ENCODE data around the gene ATG9B.

The ATG9B gene

DNA sequence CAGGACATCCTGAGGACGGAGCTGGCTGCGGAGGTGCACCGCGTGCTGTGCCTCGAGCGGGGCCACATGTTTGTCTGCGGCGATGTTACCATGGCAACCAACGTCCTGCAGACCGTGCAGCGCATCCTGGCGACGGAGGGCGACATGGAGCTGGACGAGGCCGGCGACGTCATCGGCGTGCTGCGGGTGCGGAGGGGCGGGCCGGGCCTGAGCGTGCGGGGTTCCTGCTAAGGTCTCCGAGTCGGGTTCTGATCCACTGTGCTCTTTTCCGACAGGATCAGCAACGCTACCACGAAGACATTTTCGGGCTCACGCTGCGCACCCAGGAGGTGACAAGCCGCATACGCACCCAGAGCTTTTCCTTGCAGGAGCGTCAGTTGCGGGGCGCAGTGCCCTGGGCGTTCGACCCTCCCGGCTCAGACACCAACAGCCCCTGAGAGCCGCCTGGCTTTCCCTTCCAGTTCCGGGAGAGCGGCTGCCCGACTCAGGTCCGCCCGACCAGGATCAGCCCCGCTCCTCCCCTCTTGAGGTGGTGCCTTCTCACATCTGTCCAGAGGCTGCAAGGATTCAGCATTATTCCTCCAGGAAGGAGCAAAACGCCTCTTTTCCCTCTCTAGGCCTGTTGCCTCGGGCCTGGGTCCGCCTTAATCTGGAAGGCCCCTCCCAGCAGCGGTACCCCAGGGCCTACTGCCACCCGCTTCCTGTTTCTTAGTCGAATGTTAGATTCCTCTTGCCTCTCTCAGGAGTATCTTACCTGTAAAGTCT is 10.4 kb downstream of the ATG9B start:
- no peak for DNase-seq
- Histone ChIP-seq H3K4ac (ENCODE audit: low read depth in 1 of 2, low read length in 2 of 2) (no peak overlapping the region), H2BK12ac (ENCODE audit: low read length in 2 of 2) (no peak overlapping the region), H4K91ac (ENCODE audit: low read length) (peak overlapping the region; percentile 44), H3K9ac (ENCODE audit: low read length) (peak overlapping the region; percentile 79), H2AK5ac (ENCODE audit: low read length, severe bottlenecking) (no peak overlapping the region), H2BK5ac (ENCODE audit: low read depth, low read length, poor library complexity, severe bottlenecking) (no peak overlapping the region), H3K4me3 (ENCODE audit: insufficient read depth in 1 of 2, low read depth in 1 of 2, low read length in 2 of 2) (peak overlapping the region in 1 of 2 experiments; percentile 66), H3K4me1 (ENCODE audit: control insufficient read depth, insufficient read depth, low read depth, low read length) (peaks cover 26% of the 10 kb centered on the region), H2BK120ac (ENCODE audit: low read depth, low read length) (no peak overlapping the region), H3K23ac (ENCODE audit: low read length in 2 of 2) (no peak overlapping the region), H3K9me3 (ENCODE audit: control insufficient read depth, low read length) (no peaks in the 10 kb centered on the region), H3K27me3 (ENCODE audit: control insufficient read depth in 1 of 2, insufficient read depth in 1 of 2, low read length in 2 of 2) (peaks cover 47 to 49% of the 10 kb centered on the region in 2 experiments), H2AFZ (ENCODE audit: low read depth, low read length) (no peak overlapping the region), H3K4me2 (ENCODE audit: low read length, poor library complexity, severe bottlenecking) (no peak overlapping the region), H2BK15ac (ENCODE audit: low read depth, poor library complexity, severe bottlenecking) (no peak overlapping the region), H3K14ac (ENCODE audit: low read length in 2 of 2) (no peak overlapping the region), H4K8ac (ENCODE audit: low read length) (no peak overlapping the region), H3K36me3 (ENCODE audit: control insufficient read depth in 1 of 2, insufficient read depth in 2 of 2, low read depth in 1 of 2, low read length in 2 of 2) (no peaks in the 10 kb centered on the region), H3K79me1 (replicated peaks; ENCODE audit: low read length, poor library complexity, severe bottlenecking) (no peaks in the 10 kb centered on the region), H3K27ac (ENCODE audit: low read length, poor library complexity, severe bottlenecking) (no peak overlapping the region), H3K18ac (ENCODE audit: low read depth in 1 of 2, low read length in 2 of 2) (peak overlapping the region in 1 of 2 experiments; percentile 14)
- 68% methylated on average over 53 of the region's 55 CpGs for WGBS

DNA sequence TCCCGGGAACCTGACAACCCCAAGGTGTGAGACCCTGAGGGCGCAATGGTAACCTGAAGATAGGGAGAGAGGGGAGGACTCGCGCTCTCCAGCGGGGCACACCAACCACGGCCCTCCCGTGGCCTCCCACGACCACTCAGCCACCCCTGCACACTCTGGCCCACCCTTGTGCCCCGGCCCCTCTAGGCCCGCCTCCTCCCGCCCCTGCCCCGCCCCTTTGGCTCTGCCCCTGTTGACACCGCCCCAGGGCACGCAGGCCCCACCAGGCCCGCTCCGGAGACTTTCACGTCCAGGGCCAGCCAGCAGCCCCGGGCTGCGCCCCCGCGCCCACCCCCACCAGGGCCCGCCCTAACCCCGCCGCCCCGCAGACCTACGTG is 10.9 kb downstream of the ATG9B start:
- H2BK5ac ChIP-seq (ENCODE audit: low read depth, low read length, poor library complexity, severe bottlenecking), result no peak overlapping the region
- H3K36me3 ChIP-seq (ENCODE audit: control insufficient read depth in 1 of 2, insufficient read depth in 2 of 2, low read depth in 1 of 2, low read length in 2 of 2), result no peaks in the 10 kb centered on the region
- no peak overlapping the region for H3K27ac ChIP-seq (ENCODE audit: low read length, poor library complexity, severe bottlenecking)
- no peak overlapping the region for H2AK5ac ChIP-seq (ENCODE audit: low read length, severe bottlenecking)
- no peak overlapping the region for H2BK120ac ChIP-seq (ENCODE audit: low read depth, low read length)
- H3K9me3 ChIP-seq (ENCODE audit: control insufficient read depth, low read length), result no peaks in the 10 kb centered on the region
- peak overlapping the region in 1 of 2 experiments; percentile 18 for H3K18ac ChIP-seq (ENCODE audit: low read depth in 1 of 2, low read length in 2 of 2)
- peaks cover 45 to 46% of the 10 kb centered on the region in 2 experiments for H3K27me3 ChIP-seq (ENCODE audit: control insufficient read depth in 1 of 2, insufficient read depth in 1 of 2, low read length in 2 of 2)
- H2AFZ ChIP-seq (ENCODE audit: low read depth, low read length), result no peak overlapping the region
- H3K79me1 ChIP-seq (replicated peaks; ENCODE audit: low read length, poor library complexity, severe bottlenecking), result no peaks in the 10 kb centered on the region
- H3K4ac ChIP-seq (ENCODE audit: low read depth in 1 of 2, low read length in 2 of 2), result no peak overlapping the region
- H3K9ac ChIP-seq (ENCODE audit: low read length), result no peak overlapping the region
- peak overlapping the region in 1 of 2 experiments; percentile 43 for H2BK12ac ChIP-seq (ENCODE audit: low read length in 2 of 2)
- no peak overlapping the region for H2BK15ac ChIP-seq (ENCODE audit: low read depth, poor library complexity, severe bottlenecking)
- DNase-seq, result no peak
- H3K4me1 ChIP-seq (ENCODE audit: control insufficient read depth, insufficient read depth, low read depth, low read length), result peaks cover 20% of the 10 kb centered on the region
- H3K14ac ChIP-seq (ENCODE audit: low read length in 2 of 2), result no peak overlapping the region
- no peak overlapping the region for H3K4me2 ChIP-seq (ENCODE audit: low read length, poor library complexity, severe bottlenecking)
- peak overlapping the region in 1 of 2 experiments; percentile 66 for H3K4me3 ChIP-seq (ENCODE audit: insufficient read depth in 1 of 2, low read depth in 1 of 2, low read length in 2 of 2)
- no peak overlapping the region for H3K23ac ChIP-seq (ENCODE audit: low read length in 2 of 2)
- no peak overlapping the region for H4K91ac ChIP-seq (ENCODE audit: low read length)
- WGBS, result 60% methylated on average over 19 of the region's 26 CpGs
- H4K8ac ChIP-seq (ENCODE audit: low read length), result no peak overlapping the region

GRCh38 chr7:151012911-151013347 is 11.4 kb downstream of the ATG9B start:
- Histone ChIP-seq H2AFZ (ENCODE audit: low read depth, low read length) (peak overlapping the region; percentile 48), H4K91ac (ENCODE audit: low read length) (no peak overlapping the region), H3K4ac (ENCODE audit: low read depth in 1 of 2, low read length in 2 of 2) (no peak overlapping the region), H3K27me3 (ENCODE audit: control insufficient read depth in 1 of 2, insufficient read depth in 1 of 2, low read length in 2 of 2) (peaks cover 44 to 46% of the 10 kb centered on the region in 2 experiments), H3K14ac (ENCODE audit: low read length in 2 of 2) (no peak overlapping the region), H4K8ac (ENCODE audit: low read length) (peak overlapping the region; percentile 45), H2BK120ac (ENCODE audit: low read depth, low read length) (no peak overlapping the region), H2BK5ac (ENCODE audit: low read depth, low read length, poor library complexity, severe bottlenecking) (no peak overlapping the region), H2BK15ac (ENCODE audit: low read depth, poor library complexity, severe bottlenecking) (no peak overlapping the region), H3K4me2 (ENCODE audit: low read length, poor library complexity, severe bottlenecking) (no peak overlapping the region), H3K9ac (ENCODE audit: low read length) (no peak overlapping the region), H2BK12ac (ENCODE audit: low read length in 2 of 2) (peak overlapping the region in 1 of 2 experiments; percentile 43), H3K23ac (ENCODE audit: low read length in 2 of 2) (peak overlapping the region in 1 of 2 experiments; percentile 23), H3K27ac (ENCODE audit: low read length, poor library complexity, severe bottlenecking) (no peak overlapping the region), H3K9me3 (ENCODE audit: control insufficient read depth, low read length) (no peaks in the 10 kb centered on the region), H3K4me3 (ENCODE audit: insufficient read depth in 1 of 2, low read depth in 1 of 2, low read length in 2 of 2) (peak overlapping the region in 1 of 2 experiments; percentile 61), H3K79me1 (replicated peaks; ENCODE audit: low read length, poor library complexity, severe bottlenecking) (no peaks in the 10 kb centered on the region), H3K36me3 (ENCODE audit: control insufficient read depth in 1 of 2, insufficient read depth in 2 of 2, low read depth in 1 of 2, low read length in 2 of 2) (no peaks in the 10 kb centered on the region), H3K4me1 (ENCODE audit: control insufficient read depth, insufficient read depth, low read depth, low read length) (peaks cover 16% of the 10 kb centered on the region), H2AK5ac (ENCODE audit: low read length, severe bottlenecking) (no peak overlapping the region), H3K18ac (ENCODE audit: low read depth in 1 of 2, low read length in 2 of 2) (peak overlapping the region in 1 of 2 experiments; percentile 18)
- 33% methylated on average over 19 of the region's 23 CpGs for WGBS
- peak; percentile 49 for DNase-seq

DNA sequence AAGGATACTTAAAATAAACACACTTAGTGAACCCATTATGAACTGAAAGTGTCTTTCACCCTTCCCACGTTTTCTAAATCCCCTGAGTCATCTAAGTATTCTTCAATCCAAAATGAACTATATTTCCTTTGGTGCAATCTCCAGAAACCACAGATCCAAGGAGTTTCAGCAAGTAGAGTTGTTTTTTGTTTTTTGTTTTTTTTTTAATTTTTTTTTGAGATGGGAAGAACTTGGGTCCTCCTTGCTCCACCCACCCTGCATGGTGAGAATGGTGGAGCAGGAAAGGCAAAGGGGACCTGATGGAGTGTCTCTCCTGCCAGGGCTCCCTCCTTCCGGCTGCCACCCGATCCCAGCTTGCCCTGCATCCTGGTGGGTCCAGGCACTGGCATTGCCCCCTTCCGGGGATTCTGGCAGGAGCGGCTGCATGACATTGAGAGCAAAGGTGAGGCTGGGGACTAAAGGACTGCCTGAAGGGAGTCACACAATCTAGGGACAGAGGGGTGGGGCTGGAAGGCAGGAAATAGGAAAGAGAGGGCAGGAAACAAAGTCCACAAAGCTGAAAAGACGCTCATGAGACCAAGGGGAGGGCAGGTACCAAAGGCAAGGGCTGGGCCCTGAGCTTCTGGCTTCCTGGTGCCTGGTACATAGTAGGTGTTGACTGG is 12.1 kb downstream of the ATG9B start:
- 59% methylated on average over 6 of the region's 6 CpGs for WGBS
- Histone ChIP-seq H3K36me3 (ENCODE audit: control insufficient read depth in 1 of 2, insufficient read depth in 2 of 2, low read depth in 1 of 2, low read length in 2 of 2) (no peaks in the 10 kb centered on the region), H3K79me1 (replicated peaks; ENCODE audit: low read length, poor library complexity, severe bottlenecking) (no peaks in the 10 kb centered on the region), H3K9me3 (ENCODE audit: control insufficient read depth, low read length) (no peaks in the 10 kb centered on the region), H3K27ac (ENCODE audit: low read length, poor library complexity, severe bottlenecking) (no peak overlapping the region), H3K27me3 (ENCODE audit: control insufficient read depth in 1 of 2, insufficient read depth in 1 of 2, low read length in 2 of 2) (peaks cover 41 to 44% of the 10 kb centered on the region in 2 experiments), H2BK120ac (ENCODE audit: low read depth, low read length) (no peak overlapping the region), H3K14ac (ENCODE audit: low read length in 2 of 2) (no peak overlapping the region), H4K8ac (ENCODE audit: low read length) (no peak overlapping the region), H2AFZ (ENCODE audit: low read depth, low read length) (no peak overlapping the region), H3K4me1 (ENCODE audit: control insufficient read depth, insufficient read depth, low read depth, low read length) (peaks cover 21% of the 10 kb centered on the region), H3K4me2 (ENCODE audit: low read length, poor library complexity, severe bottlenecking) (no peak overlapping the region), H2AK5ac (ENCODE audit: low read length, severe bottlenecking) (no peak overlapping the region), H3K18ac (ENCODE audit: low read depth in 1 of 2, low read length in 2 of 2) (no peak overlapping the region), H3K9ac (ENCODE audit: low read length) (no peak overlapping the region), H4K91ac (ENCODE audit: low read length) (peak overlapping the region; percentile 18), H3K23ac (ENCODE audit: low read length in 2 of 2) (no peak overlapping the region), H3K4ac (ENCODE audit: low read depth in 1 of 2, low read length in 2 of 2) (peak overlapping the region; percentile 42 to 68), H3K4me3 (ENCODE audit: insufficient read depth in 1 of 2, low read depth in 1 of 2, low read length in 2 of 2) (no peak overlapping the region), H2BK5ac (ENCODE audit: low read depth, low read length, poor library complexity, severe bottlenecking) (no peak overlapping the region), H2BK12ac (ENCODE audit: low read length in 2 of 2) (peak overlapping the region in 1 of 2 experiments; percentile 47), H2BK15ac (ENCODE audit: low read depth, poor library complexity, severe bottlenecking) (peak overlapping the region; percentile 73)
- DNase-seq, result peak; percentile 70
